ENCODE results near the gene BIRC2.
A peak's percentile ranks its signal among the peaks of the same experiment; 100 is the strongest.
"Not testable (repeated sequence)": the region's sequence is repeated elsewhere in the genome, so short reads cannot be mapped to it uniquely, and the experiment has no call there.

BIRC2 gene

DNA sequence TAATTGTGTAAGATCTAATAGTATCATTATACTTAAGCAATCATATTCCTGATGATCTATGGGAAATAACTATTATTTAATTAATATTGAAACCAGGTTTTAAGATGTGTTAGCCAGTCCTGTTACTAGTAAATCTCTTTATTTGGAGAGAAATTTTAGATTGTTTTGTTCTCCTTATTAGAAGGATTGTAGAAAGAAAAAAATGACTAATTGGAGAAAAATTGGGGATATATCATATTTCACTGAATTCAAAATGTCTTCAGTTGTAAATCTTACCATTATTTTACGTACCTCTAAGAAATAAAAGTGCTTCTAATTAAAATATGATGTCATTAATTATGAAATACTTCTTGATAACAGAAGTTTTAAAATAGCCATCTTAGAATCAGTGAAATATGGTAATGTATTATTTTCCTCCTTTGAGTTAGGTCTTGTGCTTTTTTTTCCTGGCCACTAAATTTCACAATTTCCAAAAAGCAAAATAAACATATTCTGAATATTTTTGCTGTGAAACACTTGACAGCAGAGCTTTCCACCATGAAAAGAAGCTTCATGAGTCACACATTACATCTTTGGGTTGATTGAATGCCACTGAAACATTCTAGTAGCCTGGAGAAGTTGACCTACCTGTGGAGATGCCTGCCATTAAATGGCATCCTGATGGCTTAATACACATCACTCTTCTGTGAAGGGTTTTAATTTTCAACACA lies 23.3 kb upstream of the BIRC2 start:
- DNase-seq (ENCODE audit: low spot score) = no peak

- DNase-seq (ENCODE audit: low spot score) = no peak
These were observed 21.9 kb upstream of the BIRC2 start for GRCh38 chr11:102325088-102325487.

DNA sequence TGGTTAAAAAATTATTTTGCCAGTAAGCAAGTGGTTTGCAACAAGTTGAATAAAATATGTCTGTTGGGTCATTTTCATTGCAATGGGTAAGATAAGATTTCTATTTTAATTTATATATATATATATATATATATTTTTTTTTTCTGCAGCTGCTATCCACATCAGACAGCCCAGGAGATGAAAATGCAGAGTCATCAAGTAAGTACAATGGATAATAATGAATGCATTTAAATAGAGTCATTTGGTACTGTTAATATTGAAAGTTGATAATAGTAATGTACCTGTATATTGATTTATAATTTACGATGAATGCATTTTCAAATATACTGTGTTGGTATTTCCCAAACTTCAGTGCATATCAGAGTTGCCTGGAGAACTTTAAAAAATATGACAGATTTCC lies 18.3 kb upstream of the BIRC2 start:
- DNase-seq (ENCODE audit: low spot score) = no peak

GRCh38 chr11:102330231-102330630 lies 16.8 kb upstream of the BIRC2 start:
- DNase-seq (ENCODE audit: low spot score) = no peak

GRCh38 chr11:102331341-102331740 lies 15.7 kb upstream of the BIRC2 start:
- no peak for DNase-seq (ENCODE audit: low spot score)

DNA sequence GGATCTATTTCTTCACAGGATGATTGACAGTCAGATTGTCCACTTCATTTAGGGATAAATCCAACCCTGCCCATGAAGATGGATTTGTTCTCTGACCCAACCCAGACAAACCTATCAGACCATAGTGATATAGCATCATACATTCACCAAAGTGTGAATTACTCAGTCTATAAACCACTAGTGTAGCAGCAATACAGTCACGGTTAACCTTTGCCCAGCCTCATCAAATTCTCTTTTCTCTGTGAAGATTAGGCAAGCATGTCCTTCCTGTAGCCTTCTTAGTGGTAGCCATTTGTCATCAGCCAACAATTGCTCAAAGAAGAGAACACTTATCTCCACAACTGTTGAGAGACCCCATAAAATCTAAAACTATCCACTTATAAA lies 14.4 kb upstream of the BIRC2 start:
- DNase-seq (ENCODE audit: low spot score) = no peak

- DNase-seq (ENCODE audit: low spot score) = no peak
These were observed 8.5 kb upstream of the BIRC2 start for GRCh38 chr11:102338479-102339010.

DNA sequence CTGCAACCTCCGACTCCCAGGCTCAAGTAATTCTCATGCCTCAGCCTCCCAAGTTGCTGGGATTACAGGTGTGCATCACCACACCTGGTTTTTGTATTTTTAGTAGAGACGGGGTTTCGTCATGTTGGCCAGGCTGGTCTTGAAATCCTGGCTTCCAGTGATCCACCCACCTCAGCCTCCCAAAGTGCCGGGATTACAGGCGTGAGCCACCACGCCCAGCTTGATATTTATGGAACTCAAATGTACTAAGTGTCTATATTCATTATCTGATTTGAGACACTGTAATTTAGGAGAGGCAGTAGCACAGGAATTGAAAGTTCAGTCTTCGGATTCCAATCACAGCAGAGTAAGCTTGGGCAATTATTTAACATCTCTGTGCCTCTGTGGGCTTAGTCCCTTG lies 5.7 kb upstream of the BIRC2 start:
- DNase-seq (ENCODE audit: low spot score) = not testable (repeated sequence)

GRCh38 chr11:102341844-102342318 lies 5.1 kb upstream of the BIRC2 start:
- DNase-seq (ENCODE audit: low spot score) = peak; percentile 79

DNA sequence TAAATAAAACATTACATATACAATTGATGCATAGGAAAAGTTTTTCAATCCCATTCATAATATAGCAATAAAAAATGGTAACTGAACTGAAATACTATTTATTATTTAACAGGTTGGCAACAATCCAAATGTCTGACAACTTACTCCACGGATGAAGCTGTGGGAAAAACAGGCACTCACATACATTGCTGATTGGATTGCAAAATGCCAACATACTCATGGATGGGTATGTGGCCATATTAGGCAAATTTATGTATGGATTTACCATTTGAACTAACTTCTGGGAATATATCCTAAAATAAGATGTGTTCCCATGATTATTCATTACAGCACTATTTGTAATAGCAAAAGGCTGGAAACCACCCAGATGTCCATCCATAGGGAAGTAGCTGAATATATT lies 3.2 kb upstream of the BIRC2 start:
- DNase-seq (ENCODE audit: low spot score) = no peak

DNA sequence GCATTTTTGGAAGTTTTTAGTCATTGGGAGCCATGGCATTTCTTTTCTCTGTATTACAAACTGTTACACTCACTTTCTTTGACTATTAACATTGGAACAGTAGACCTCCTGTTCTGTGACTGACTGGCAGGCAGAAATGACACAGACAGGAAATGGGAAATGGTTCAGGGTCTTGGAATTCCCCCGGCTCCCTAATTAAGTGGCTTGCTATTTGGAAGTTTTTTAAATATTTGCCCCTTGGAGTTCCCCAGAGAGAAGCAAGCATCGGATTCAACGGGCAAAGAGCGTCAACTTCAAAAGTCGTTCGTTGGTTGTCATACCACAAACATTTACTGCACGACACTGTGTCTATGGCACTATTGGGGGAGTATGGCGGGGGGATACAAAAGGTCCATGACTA lies 1.1 kb upstream of the BIRC2 start:
- peak; percentile 28 for DNase-seq (ENCODE audit: low spot score)

DNA sequence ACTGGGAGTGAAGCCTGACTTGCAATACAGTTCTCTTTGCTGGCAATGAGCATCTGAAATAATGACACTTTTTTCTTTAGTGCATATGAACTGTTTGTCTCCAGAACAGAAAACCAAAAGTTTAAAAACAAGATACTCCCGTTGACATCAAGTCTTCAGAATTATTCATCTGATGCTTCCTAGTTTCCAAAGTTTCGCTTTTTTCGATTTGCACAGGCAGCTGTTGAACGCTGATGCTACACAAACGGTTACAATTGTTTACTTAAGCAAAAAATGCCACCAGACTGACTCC lies 612 bp upstream of the BIRC2 start:
- DNase-seq (ENCODE audit: low spot score) = no peak

DNA sequence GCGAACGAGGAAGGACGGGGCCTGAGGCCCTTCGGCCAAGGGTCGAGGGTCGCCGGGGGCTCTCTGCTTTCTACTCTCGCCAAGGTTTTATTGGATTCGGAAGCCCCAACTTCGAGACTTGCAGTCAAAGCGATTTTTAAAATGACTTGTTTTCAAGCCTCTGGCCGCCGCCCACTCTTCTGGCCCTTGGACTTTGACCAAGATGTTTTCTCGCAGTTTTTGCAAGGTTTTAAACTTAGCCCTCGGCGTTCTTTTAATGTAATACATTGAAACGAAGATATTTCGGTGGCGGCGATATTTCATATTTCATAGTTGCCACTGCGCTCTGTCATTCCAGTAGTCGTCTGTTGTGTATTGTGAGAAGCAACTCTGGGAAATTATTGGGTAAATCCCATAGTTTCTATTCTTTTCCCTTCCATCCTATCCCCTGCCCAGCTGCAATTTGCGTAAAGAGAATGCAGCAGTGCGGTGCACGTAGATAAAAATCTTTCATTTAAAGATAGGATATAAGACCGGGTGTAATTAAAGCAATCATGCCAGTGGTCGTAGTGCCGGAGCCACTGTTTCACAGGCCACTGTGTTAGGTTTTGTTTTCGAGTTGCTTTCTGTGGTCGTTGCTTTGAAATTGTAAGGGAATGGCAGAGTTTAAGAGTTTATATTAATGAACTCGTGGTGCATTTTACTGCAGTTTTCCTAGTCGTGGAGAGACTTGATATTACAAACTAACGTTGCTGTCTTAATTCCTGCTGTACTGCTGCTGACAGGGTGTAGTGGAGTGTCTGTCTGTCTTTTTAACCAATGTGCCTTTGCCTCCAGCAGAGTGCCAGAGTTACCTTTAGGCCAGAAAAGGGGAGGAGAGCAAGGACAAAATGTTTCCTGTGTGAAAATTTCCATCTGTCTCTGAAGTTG lies 702 bp downstream of the BIRC2 start:
- DNase-seq (ENCODE audit: low spot score) = peak; percentile 30

DNA sequence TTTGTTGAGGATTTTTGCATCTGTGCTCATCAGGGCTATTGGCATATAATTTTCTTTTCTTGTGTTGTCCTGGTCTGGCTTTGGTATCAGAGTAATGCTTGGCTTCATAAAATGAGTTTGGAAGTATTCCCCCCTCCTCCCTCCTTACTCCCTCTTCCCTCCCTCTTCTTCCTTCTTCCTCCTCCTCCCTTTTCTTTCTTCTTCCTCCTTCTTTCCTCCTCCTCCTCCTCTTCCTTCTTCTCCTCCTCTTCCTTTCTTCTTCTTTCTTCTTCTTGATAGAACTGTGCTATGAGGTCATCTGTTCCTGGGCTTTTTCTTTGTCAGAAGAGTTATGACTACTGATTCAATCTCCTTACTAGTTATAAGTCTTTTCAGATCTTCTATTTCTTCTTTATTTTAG lies 10.1 kb downstream of the BIRC2 start:
- no peak for DNase-seq (ENCODE audit: low spot score)

DNA sequence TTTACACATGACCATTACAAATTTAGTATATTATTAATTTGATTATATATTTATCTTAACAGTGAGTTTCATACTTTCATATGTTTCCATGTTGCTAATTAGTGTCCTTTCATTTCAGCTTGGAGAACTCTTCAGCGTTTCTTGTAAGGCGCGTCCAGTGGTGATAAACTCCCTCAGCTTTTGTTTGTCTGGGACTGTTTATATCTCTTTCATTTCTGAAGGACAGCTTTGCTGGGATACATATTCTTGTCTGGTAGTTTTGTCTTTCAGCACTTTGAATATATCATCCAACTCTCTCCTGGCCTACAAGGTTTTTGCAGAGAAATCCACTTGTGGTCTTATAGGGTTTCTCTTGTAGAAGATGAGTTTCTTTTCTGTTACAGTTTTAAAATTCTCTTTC lies 12.4 kb downstream of the BIRC2 start:
- no peak for DNase-seq (ENCODE audit: low spot score)

GRCh38 chr11:102360681-102361080 lies 13.7 kb downstream of the BIRC2 start:
- DNase-seq (ENCODE audit: low spot score) = no peak

- DNase-seq (ENCODE audit: low spot score) = no peak
These were observed 14.3 kb downstream of the BIRC2 start for GRCh38 chr11:102361086-102362031.

- DNase-seq (ENCODE audit: low spot score) = no peak
These were observed 18.0 kb downstream of the BIRC2 start for GRCh38 chr11:102364991-102365390.

DNA sequence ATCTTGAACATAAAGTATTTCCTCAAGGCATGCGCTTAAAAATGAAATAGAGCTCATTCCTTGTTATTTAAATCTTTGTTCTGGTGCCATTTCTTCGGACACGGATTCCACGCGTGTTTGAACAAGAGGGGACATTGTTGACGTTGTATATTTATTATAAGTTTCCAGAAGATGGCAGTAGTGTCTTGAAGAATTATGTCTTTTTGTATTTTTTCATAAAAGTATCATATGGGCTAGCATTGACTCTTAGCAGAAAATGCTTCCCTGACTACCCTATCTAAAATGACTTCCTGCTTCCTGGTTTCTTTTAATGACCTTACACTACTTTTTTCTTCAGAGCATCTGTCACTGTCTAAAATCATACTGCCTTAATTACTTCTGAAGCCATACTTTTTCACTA lies 20.4 kb downstream of the BIRC2 start:
- no peak for DNase-seq (ENCODE audit: low spot score)

DNA sequence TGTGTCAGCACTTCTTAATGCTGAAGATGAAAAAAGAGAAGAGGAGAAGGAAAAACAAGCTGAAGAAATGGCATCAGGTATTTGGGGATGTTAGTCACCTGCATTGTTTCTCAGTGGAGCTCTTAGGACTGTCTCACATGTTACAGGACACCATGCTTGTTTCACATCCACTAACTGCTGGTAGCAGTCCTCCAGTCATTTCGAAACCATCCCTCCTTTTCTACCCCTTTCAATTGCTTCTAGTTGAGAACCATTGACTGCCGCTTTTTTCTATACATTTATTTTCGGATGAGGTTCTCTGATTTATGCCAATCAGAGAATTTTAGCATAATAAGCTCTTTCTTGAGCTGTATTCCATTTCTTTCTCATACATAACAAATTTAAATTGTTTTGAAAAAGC lies 21.5 kb downstream of the BIRC2 start:
- peak; percentile 64 for DNase-seq (ENCODE audit: low spot score)

DNA sequence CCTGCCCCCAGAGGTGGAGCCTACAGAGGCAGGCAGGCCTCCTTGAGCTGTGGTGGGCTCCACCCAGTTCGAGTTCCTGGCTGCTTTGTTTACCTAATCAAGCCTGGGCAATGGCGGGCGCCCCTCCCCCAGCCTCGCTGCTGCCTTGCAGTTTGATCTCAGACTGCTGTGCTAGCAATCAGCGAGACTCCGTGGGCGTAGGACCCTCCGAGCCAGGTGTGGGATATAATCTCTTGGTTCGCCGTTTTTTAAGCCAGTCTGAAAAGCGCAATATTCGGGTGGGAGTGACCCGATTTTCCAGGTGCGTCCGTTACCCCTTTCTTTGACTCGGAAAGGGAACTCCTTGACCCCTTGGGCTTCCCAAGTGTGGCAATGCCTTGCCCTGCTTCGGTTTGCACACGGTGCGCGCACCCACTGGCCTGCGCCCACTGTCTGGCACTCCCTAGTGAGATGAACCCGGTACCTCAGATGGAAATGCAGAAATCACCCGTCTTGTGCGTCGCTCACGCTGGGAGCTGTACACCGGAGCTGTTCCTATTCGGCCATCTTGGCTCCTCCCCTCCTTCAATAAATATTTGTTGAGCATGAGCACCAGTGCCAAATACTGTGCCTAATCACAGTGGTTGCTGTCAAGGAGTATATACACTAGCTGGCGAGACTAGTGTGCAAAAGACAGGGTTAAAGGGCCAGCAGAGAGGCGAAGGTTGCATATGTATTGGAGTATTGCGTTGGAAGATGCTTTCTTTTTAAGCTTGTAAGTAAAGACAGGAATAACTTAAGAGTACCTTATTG lies 27.8 kb downstream of the BIRC2 start:
- not testable (repeated sequence) for DNase-seq (ENCODE audit: low spot score)
